Aorta (tissue), 5 donors: Measurements from ENCODE around the gene TMEM202. TPM values are rescaled to one million over a fixed set of nuclear protein-coding genes. Genes with fewer than 3 reads are reported as not detected.

Experiments
- ATAC-seq: fragments of 200-7000 bp; cut with Tn5 transposase; one replicate; pipeline ENCODE4 v1.9.1; 2022; ENCODE audit warnings: moderate library complexity; ENCODE audit not compliant: low FRiP score
- DNase-seq, 2 donors: peaks; one replicate each; pipeline ENCODE4 v3.0.0-alpha.2; 2020
- H3K27ac ChIP-seq, 2 donors: one replicate each; pipeline ENCODE4 v1.5.1; 2013; ENCODE audit warnings: low read length in 2 of 2, mild to moderate bottlenecking in 2 of 2, moderate library complexity in 2 of 2, control low read depth in 1 of 2, inconsistent platforms in 1 of 2, low read depth in 1 of 2
- H3K27me3 ChIP-seq, 2 donors: one replicate each; pipeline ENCODE4 v1.6.1; 2013; ENCODE audit warnings: control low read depth in 1 of 2, low read length in 1 of 2, mild to moderate bottlenecking in 1 of 2, moderate library complexity in 1 of 2; ENCODE audit not compliant: insufficient read depth in 2 of 2, control insufficient read depth in 1 of 2
- H3K36me3 ChIP-seq, 2 donors: one replicate each; pipeline ENCODE4 v1.6.1; 2013; ENCODE audit warnings: control low read depth in 1 of 2, low read length in 1 of 2, mild to moderate bottlenecking in 1 of 2; ENCODE audit not compliant: insufficient read depth in 2 of 2, control insufficient read depth in 1 of 2
- H3K4me1 ChIP-seq, 2 donors: one replicate each; pipeline ENCODE4 v1.6.1; 2013; ENCODE audit warnings: low read length in 2 of 2, control low read depth in 1 of 2, mild to moderate bottlenecking in 1 of 2, moderate library complexity in 1 of 2; ENCODE audit not compliant: insufficient read depth in 2 of 2, control insufficient read depth in 1 of 2
- H3K4me3 ChIP-seq, 2 donors: one replicate each; pipeline ENCODE4 v1.5.1; 2013; ENCODE audit warnings: low read length in 2 of 2, control low read depth in 1 of 2, mild to moderate bottlenecking in 1 of 2
- H3K9me3 ChIP-seq: one replicate; pipeline ENCODE4 v1.6.1; 2013; ENCODE audit warnings: mild to moderate bottlenecking, low read length; ENCODE audit not compliant: control insufficient read depth
- WGBS, 2 donors: extraction: QIAGEN DNeasy Blood & Tissue Kit; methylation state at CpG; one replicate each; pipeline ENCODE4 v1.1.7; 2013; 5-methylcytosine and 5-hydroxymethylcytosine counted together
- intact Hi-C, 2 donors: fragments of 100-400 bp; cut with DNase I; formaldehyde crosslinking; loops; one replicate each; pipeline versions ENCODE4 v1.14.2 to v1.15.0; 2022
- long read RNA-seq, 2 donors: library from polyadenylated mRNA; unstranded; transcript quantifications; one replicate each; pipeline ENCODE4 v2.0.0, GENCODE V29; 2020 to 2021
- polyA plus RNA-seq, 2 donors: library from polyadenylated mRNA; stranded (reverse); fragments of 200-250 nt; gene quantifications; one replicate each; pipeline ENCODE4 v1.2.3, GENCODE V29; 2013
- total RNA-seq, 2 donors: library from RNA; stranded (reverse); fragmentation: NEBNext Ultra II Directional; extraction: Animal tissue kit (Norgen Biotek cat#: 25700); gene quantifications; one replicate each; pipeline ENCODE4 v1.2.1, GENCODE V29; 2021
- donor health status: healthy with polysubstance abuse.
- donor health status: Bipolar disorder and iron deficiency.
- donor health status: DM: no; HTN: no; CAD: no.
- donor health status: DM: no; HTN: no; CAD: no.
- donor health status: DM: yes; HTN: yes; CAD: no.

The TMEM202 gene, protein sequence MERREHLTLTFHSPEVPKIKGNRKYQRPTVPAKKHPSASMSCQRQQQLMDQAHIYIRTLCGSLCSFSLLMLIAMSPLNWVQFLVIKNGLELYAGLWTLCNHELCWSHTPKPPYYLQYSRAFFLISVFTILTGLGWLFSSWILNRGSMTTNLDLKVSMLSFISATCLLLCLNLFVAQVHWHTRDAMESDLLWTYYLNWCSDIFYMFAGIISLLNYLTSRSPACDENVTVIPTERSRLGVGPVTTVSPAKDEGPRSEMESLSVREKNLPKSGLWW
- total RNA-seq (not detected), polyA plus RNA-seq (not detected)
- long read RNA-seq, donor 1, result 0 reads
- long read RNA-seq, donor 2, result 0 reads

DNA sequence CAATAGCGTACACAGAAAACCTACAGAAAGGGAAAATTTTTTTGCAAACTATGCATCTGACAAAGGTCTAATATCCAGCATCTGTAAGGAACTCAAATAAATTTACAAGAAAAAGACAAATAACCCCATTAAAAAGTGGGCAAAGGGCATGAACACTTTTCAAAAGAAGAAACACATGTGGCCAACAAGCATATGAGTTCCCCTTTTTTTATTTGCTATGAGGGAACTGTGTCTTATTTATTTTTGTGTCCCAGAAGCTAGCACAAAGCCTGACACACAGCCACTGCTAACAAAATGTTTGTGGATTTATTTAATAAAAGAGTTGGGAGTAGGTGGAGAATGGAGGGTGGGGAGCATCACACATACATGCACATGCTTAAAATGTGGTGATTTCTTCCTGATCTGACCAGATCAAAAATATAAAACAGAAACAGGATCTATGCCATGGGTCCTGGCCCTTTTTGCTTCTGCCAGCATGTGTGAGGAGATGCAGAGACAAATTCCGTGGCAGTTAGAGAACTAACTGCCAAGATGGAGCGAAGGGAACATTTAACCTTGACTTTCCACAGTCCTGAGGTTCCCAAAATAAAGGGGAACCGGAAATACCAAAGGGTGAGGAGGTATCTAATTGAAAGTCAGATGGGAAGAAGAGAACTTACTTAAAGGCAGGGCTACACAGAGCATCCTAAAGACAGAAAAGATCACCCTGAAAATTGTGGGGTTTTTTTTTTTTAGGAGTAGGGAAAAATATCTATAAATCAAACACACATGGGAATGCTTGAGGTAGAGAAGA lies at the start of gene TMEM202:
TSS of gene TMEM202 (plus strand) at position 510 of the 793 bp plus-strand sequence. CDS start at position 532, 22 bp downstream.
- H3K36me3 ChIP-seq, result no peaks in the 10 kb centered on the region
- DNase-seq, result no peak
- intact Hi-C loops, result no loop called here
- no peaks in the 10 kb centered on the region for H3K27me3 ChIP-seq
- ATAC-seq, result no peak
- 54 to 64% methylated on average over 4 of the region's 4 CpGs for WGBS, 2 donors
- H3K4me3 ChIP-seq, result no peak within 1 kb of the TSS
- H3K4me1 ChIP-seq, result no peaks in the 10 kb centered on the region
- H3K9me3 ChIP-seq, result no peaks in the 10 kb centered on the region
- H3K27ac ChIP-seq, result no peak within 1 kb of the TSS

DNA sequence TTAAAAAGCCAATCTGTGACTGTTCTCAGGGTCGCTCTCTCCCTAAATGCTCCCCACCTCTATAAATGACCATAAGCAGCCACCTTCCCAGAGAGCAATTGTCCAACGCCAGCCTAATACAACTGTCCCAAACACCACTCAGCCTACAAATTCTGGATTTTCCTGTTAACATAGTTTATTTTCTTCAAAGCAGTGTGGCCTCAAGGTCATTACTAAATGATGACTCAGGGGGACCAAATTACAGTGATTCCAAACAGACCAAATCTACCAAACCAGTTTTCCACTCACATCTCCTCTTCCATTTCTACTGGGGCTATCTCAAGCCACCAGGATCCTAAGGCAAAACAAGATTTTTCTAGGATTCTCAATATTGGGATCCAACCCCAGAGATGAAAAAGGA lies 44.8 kb upstream of the TMEM202 start:
- H3K4me1 ChIP-seq, result no peaks in the 10 kb centered on the region
- H3K9me3 ChIP-seq, result no peaks in the 10 kb centered on the region
- H3K36me3 ChIP-seq, result peaks cover 7 to 14% of the 10 kb centered on the region in 2 donors
- no peaks in the 10 kb centered on the region for H3K27me3 ChIP-seq
- no peak overlapping the region for H3K27ac ChIP-seq
- DNase-seq, result no peak
- intact Hi-C loops, result no loop called here
- WGBS, 2 donors, result 95 to 96% methylated on average over 2 of the region's 2 CpGs
- no peak for ATAC-seq
- H3K4me3 ChIP-seq, result no peak overlapping the region

DNA sequence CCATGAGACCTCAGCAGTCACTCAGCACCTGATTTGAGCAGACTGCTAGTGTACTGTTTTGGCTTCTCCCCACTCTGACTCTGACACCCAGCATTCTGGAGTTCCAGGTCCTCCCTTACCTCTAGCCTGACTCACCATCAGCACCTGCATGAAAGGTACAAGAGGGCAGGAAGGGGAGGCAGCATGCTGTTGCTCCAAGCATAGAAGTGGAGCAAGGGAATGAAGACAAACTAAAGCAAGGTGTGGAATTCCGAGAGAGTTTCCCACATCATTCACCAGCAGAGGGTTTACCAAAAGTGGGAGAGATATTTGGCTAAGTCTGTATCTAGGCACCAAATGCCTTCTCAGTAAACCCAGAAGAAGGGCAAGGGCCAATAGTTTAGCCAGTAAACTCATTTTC lies 43.6 kb upstream of the TMEM202 start:
- Histone ChIP-seq H3K27me3 (no peaks in the 10 kb centered on the region), H3K4me3 (no peak overlapping the region), H3K4me1 (no peaks in the 10 kb centered on the region), H3K27ac (no peak overlapping the region), H3K9me3 (no peaks in the 10 kb centered on the region), H3K36me3 (peaks cover 6 to 10% of the 10 kb centered on the region in 2 donors)
- 96% methylated on average over 1 of the region's 1 CpG for WGBS, 2 donors
- ATAC-seq, result no peak
- intact Hi-C loops, result no loop called here
- no peak for DNase-seq

DNA sequence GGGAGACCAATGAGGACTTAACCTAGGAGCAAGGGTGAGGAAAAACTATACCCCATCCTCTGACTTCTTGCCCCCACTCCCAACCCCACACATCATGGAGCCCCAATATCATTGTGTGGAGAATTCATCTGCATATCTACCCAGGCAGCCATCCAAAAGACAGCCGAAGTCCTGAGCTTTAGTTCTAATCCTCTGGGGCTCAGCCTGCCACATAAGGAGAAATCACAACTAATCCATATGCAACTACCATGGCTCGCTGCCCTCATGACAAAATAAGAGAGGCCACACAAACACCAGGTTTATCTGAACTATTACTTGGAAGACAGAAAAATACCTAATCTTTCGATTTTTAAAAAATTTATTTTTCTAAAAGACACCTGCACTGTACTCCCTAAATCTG lies 40.0 kb upstream of the TMEM202 start:
- no peak overlapping the region for H3K27ac ChIP-seq
- peaks cover 5 to 6% of the 10 kb centered on the region in 2 donors for H3K36me3 ChIP-seq
- DNase-seq (no peak), ATAC-seq (no peak)
- 91% methylated on average over 3 of the region's 3 CpGs for WGBS, 2 donors
- intact Hi-C loops, result no loop called here
- no peaks in the 10 kb centered on the region for H3K27me3 ChIP-seq
- no peak overlapping the region for H3K4me3 ChIP-seq
- no peaks in the 10 kb centered on the region for H3K4me1 ChIP-seq
- H3K9me3 ChIP-seq, result no peaks in the 10 kb centered on the region

GRCh38 chr15:72358650-72359171 lies 39.4 kb upstream of the TMEM202 start:
- WGBS, 2 donors, result 62 to 63% methylated on average over 7 of the region's 7 CpGs
- no peaks in the 10 kb centered on the region for H3K9me3 ChIP-seq
- DNase-seq (peak in 1 of 2 donors; percentile 68), ATAC-seq (no peak)
- intact Hi-C loops, result no loop called here
- no peaks in the 10 kb centered on the region for H3K27me3 ChIP-seq
- H3K27ac ChIP-seq, result no peak overlapping the region
- no peak overlapping the region for H3K4me3 ChIP-seq
- no peaks in the 10 kb centered on the region for H3K4me1 ChIP-seq
- H3K36me3 ChIP-seq, result peaks cover 6 to 8% of the 10 kb centered on the region in 2 donors

DNA sequence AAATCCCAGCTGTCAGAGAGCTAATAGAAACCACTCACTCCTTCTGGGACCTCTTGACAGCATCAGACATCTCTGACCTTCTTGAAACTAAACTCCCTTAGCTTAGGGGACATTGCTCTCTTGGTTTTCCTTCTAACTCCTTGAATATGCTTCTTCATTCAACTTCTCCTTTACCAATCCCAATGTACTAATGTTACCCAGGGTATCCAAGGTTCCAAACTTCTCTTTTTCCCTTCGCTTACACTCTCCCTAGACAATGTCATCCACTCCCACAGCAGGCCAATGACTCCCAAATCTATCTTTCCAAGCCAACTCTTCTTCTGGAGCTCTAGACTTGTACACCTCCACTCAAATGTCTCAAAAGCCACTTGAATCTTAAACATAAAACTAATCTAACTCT lies 36.9 kb upstream of the TMEM202 start:
- 94 to 97% methylated on average over 1 of the region's 1 CpG for WGBS, 2 donors
- Histone ChIP-seq H3K27me3 (no peaks in the 10 kb centered on the region), H3K4me1 (no peaks in the 10 kb centered on the region), H3K27ac (no peak overlapping the region), H3K36me3 (peaks cover 3 to 4% of the 10 kb centered on the region in 2 donors), H3K9me3 (no peaks in the 10 kb centered on the region), H3K4me3 (no peak overlapping the region)
- ATAC-seq (no peak), DNase-seq (no peak)
- intact Hi-C loops, result no loop called here

GRCh38 chr15:72365844-72366243 lies 32.3 kb upstream of the TMEM202 start:
- Histone ChIP-seq H3K36me3 (peaks cover 0 to 4% of the 10 kb centered on the region in 2 donors), H3K9me3 (no peaks in the 10 kb centered on the region), H3K27ac (no peak overlapping the region), H3K4me3 (no peak overlapping the region), H3K27me3 (no peaks in the 10 kb centered on the region), H3K4me1 (no peaks in the 10 kb centered on the region)
- DNase-seq (no peak), ATAC-seq (no peak)
- intact Hi-C loops, result no loop called here
- WGBS, 2 donors, result 96 to 97% methylated on average over 1 of the region's 1 CpG

DNA sequence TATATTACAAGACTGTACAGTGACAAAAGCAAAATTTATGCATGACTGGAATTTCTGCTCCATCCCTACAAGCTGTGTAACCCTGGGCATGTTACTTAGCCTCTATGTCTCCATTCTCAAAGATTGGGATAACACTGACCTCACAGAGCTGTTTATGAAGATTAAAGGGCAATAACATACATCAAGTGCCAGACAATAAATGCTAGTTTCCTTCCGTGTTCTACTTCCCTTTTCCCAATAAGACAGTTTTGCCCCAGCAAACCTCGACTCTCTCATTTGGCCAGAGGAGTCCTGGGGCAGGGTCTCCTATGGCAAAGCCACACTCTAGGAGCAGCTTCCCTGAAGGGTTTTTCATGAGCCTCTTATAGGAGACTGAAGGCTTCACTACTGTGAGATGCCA lies 29.8 kb upstream of the TMEM202 start:
- no peaks in the 10 kb centered on the region for H3K9me3 ChIP-seq
- 88 to 94% methylated on average over 2 of the region's 2 CpGs for WGBS, 2 donors
- no peak for ATAC-seq
- no peak overlapping the region for H3K4me3 ChIP-seq
- H3K27me3 ChIP-seq, result no peaks in the 10 kb centered on the region
- DNase-seq, result no peak
- peaks cover 0 to 1% of the 10 kb centered on the region in 2 donors for H3K4me1 ChIP-seq
- no peak overlapping the region for H3K27ac ChIP-seq
- H3K36me3 ChIP-seq, result peaks cover 0 to 2% of the 10 kb centered on the region in 2 donors
- intact Hi-C loops, result no loop called here
